IPS DF 19.7 (cell line): ENCODE data around the gene HNRNPH2.

ENCODE experiments used
- DNase-seq: peaks from one replicate; pipeline ENCODE4 v3.0.0-alpha.2; 2013; ENCODE audit warnings: low read depth, low spot score

HNRNPH2 gene

GRCh38 chrX:101460669-101461068 is 52.6 kb downstream of the HNRNPH2 start:
- no peak for DNase-seq

- DNase-seq = no peak
Measured at GRCh38 chrX:101462892-101463291, 54.9 kb downstream of the HNRNPH2 start.
